Karpas-422 (cell line): ENCODE results near the gene CHGA. TPM values are rescaled to one million over a fixed set of nuclear protein-coding genes. Genes with fewer than 3 reads are reported as not detected.

ENCODE experiments used
- DNase-seq: peaks from one replicate; pipeline ENCODE4 v3.0.0-alpha.2; 2015
- H2AFZ ChIP-seq: fragments of 200-600 bp; sonication (generic); 2 replicates; pipeline ENCODE4 v1.6.1; 2014; ENCODE audit warnings: antibody characterized with exemption, low read length, mixed read lengths
- H3K27ac ChIP-seq: fragments of 200-600 bp; sonication (generic); 2 replicates; pipeline ENCODE4 v1.5.1; 2014; ENCODE audit warnings: mild to moderate bottlenecking, low read length, moderate library complexity
- H3K27me3 ChIP-seq: fragments of 200-600 bp; sonication (generic); 2 replicates; pipeline ENCODE4 v1.6.1; 2014; ENCODE audit warnings: low read length, mixed read lengths
- H3K36me3 ChIP-seq: fragments of 200-600 bp; sonication (generic); 2 replicates; pipeline ENCODE4 v1.6.1; 2014; ENCODE audit warnings: low read length, mixed read lengths; ENCODE audit not compliant: insufficient read depth
- H3K4me1 ChIP-seq: fragments of 200-600 bp; sonication (generic); 2 replicates; pipeline ENCODE4 v1.6.1; 2014; ENCODE audit warnings: mild to moderate bottlenecking, low read length, mixed read lengths
- H3K4me2 ChIP-seq: fragments of 200-600 bp; sonication (generic); 2 replicates; pipeline ENCODE4 v1.6.1; 2014; ENCODE audit warnings: low read length, low read depth, mild to moderate bottlenecking; ENCODE audit not compliant: poor library complexity, severe bottlenecking
- H3K4me3 ChIP-seq: fragments of 200-600 bp; sonication (generic); 2 replicates; pipeline ENCODE4 v1.5.1; 2014; ENCODE audit warnings: mild to moderate bottlenecking, antibody characterized with exemption, low read length, mixed read lengths
- H3K79me2 ChIP-seq: fragments of 200-600 bp; sonication (generic); 2 replicates; pipeline ENCODE4 v1.6.1; 2014; ENCODE audit warnings: mild to moderate bottlenecking, low read length, mixed read lengths
- H3K9ac ChIP-seq: fragments of 200-600 bp; sonication (generic); 2 replicates; pipeline ENCODE4 v1.6.0; 2014; ENCODE audit warnings: low read length
- H3K9me2 ChIP-seq: fragments of 200-600 bp; sonication (generic), shearing (Covaris generic); replicated peaks from 2 replicates; pipeline ENCODE4 v1.6.0; 2014; ENCODE audit warnings: mild to moderate bottlenecking, low read length, moderate library complexity; ENCODE audit not compliant: insufficient read depth
- H3K9me3 ChIP-seq: fragments of 300-700, 200-600 bp; sonication (generic); 2 replicates; pipeline ENCODE4 v1.6.1; 2014; ENCODE audit warnings: low read length, mixed read lengths
- H4K20me1 ChIP-seq: fragments of 200-600 bp; sonication (generic); 2 replicates; pipeline ENCODE4 v1.6.1; 2014; ENCODE audit warnings: mild to moderate bottlenecking, antibody characterized with exemption, low read length, low read depth; ENCODE audit not compliant: insufficient read depth
- total RNA-seq: library from RNA; depleted of rRNA; stranded (reverse); fragments of >200 nt; shearing (Covaris generic); gene quantifications from 2 replicates; pipeline ENCODE4 v1.2.3, GENCODE V29; 2014; ENCODE audit warnings: low replicate concordance

Gene CHGA
- total RNA-seq, 1 experiment from 2014 or later = not detected

GRCh38 chr14:92942576-92942975 is 19.6 kb downstream of the CHGA start:
- no peaks in the 10 kb centered on the region for H3K9me3 ChIP-seq
- H3K36me3 ChIP-seq = no peaks in the 10 kb centered on the region
- DNase-seq = no peak
- no peaks in the 10 kb centered on the region for H3K4me1 ChIP-seq
- H3K9ac ChIP-seq = no peak overlapping the region
- H2AFZ ChIP-seq = no peak overlapping the region
- H3K9me2 ChIP-seq = no peaks in the 10 kb centered on the region
- H3K4me2 ChIP-seq = no peak overlapping the region
- H3K27me3 ChIP-seq = no peaks in the 10 kb centered on the region
- H3K79me2 ChIP-seq = no peaks in the 10 kb centered on the region
- no peak overlapping the region for H3K27ac ChIP-seq
- H4K20me1 ChIP-seq = peaks cover 4% of the 10 kb centered on the region; the same call in 1 of the 2 replicates
- H3K4me3 ChIP-seq = no peak overlapping the region

- Histone ChIP-seq H3K9ac (no peak overlapping the region), H3K4me2 (no peak overlapping the region), H3K27me3 (no peaks in the 10 kb centered on the region), H3K9me3 (no peaks in the 10 kb centered on the region), H3K27ac (no peak overlapping the region), H3K9me2 (no peaks in the 10 kb centered on the region), H3K79me2 (no peaks in the 10 kb centered on the region), H3K4me1 (no peaks in the 10 kb centered on the region), H3K4me3 (no peak overlapping the region), H4K20me1 (peaks cover 4% of the 10 kb centered on the region; the same call in 1 of the 2 replicates), H2AFZ (no peak overlapping the region), H3K36me3 (no peaks in the 10 kb centered on the region)
- no peak for DNase-seq
These were observed 20.2 kb downstream of the CHGA start for GRCh38 chr14:92942976-92943710.

- Histone ChIP-seq H3K79me2 (no peaks in the 10 kb centered on the region), H3K27ac (no peak overlapping the region), H3K4me3 (no peak overlapping the region), H3K9me2 (no peaks in the 10 kb centered on the region), H3K4me2 (no peak overlapping the region), H2AFZ (no peak overlapping the region), H3K9me3 (no peaks in the 10 kb centered on the region), H3K36me3 (no peaks in the 10 kb centered on the region), H4K20me1 (peaks cover 4% of the 10 kb centered on the region; the same call in 1 of the 2 replicates), H3K27me3 (no peaks in the 10 kb centered on the region), H3K4me1 (no peaks in the 10 kb centered on the region), H3K9ac (no peak overlapping the region)
- DNase-seq = no peak
These were observed 21.1 kb downstream of the CHGA start for GRCh38 chr14:92943855-92944570.

- H3K27me3 ChIP-seq = no peaks in the 10 kb centered on the region
- no peak overlapping the region for H3K4me3 ChIP-seq
- peaks cover 4% of the 10 kb centered on the region; the same call in 1 of the 2 replicates for H4K20me1 ChIP-seq
- no peak overlapping the region for H3K4me2 ChIP-seq
- DNase-seq = no peak
- no peaks in the 10 kb centered on the region for H3K9me2 ChIP-seq
- H2AFZ ChIP-seq = no peak overlapping the region
- no peaks in the 10 kb centered on the region for H3K79me2 ChIP-seq
- no peaks in the 10 kb centered on the region for H3K36me3 ChIP-seq
- H3K9ac ChIP-seq = no peak overlapping the region
- H3K9me3 ChIP-seq = no peaks in the 10 kb centered on the region
- no peak overlapping the region for H3K27ac ChIP-seq
- no peaks in the 10 kb centered on the region for H3K4me1 ChIP-seq
These were observed 22.0 kb downstream of the CHGA start for GRCh38 chr14:92944976-92945375.

- no peaks in the 10 kb centered on the region for H3K9me2 ChIP-seq
- H3K79me2 ChIP-seq = no peaks in the 10 kb centered on the region
- H3K4me1 ChIP-seq = no peaks in the 10 kb centered on the region
- H3K27me3 ChIP-seq = no peaks in the 10 kb centered on the region
- H3K9me3 ChIP-seq = no peaks in the 10 kb centered on the region
- no peak overlapping the region for H3K27ac ChIP-seq
- H3K4me3 ChIP-seq = no peak overlapping the region
- H3K36me3 ChIP-seq = no peaks in the 10 kb centered on the region
- H2AFZ ChIP-seq = no peak overlapping the region
- H3K4me2 ChIP-seq = no peak overlapping the region
- DNase-seq = no peak
- no peak overlapping the region for H3K9ac ChIP-seq
- H4K20me1 ChIP-seq = peaks cover 4% of the 10 kb centered on the region; the same call in 1 of the 2 replicates
These were observed 22.6 kb downstream of the CHGA start for GRCh38 chr14:92945544-92945943.

- Histone ChIP-seq H3K36me3 (no peaks in the 10 kb centered on the region), H3K9ac (no peak overlapping the region), H3K27me3 (no peaks in the 10 kb centered on the region), H2AFZ (no peak overlapping the region), H3K79me2 (no peaks in the 10 kb centered on the region), H3K4me2 (no peak overlapping the region), H3K9me3 (no peaks in the 10 kb centered on the region), H4K20me1 (peaks cover 4% of the 10 kb centered on the region; the same call in 1 of the 2 replicates), H3K4me1 (no peaks in the 10 kb centered on the region), H3K27ac (no peak overlapping the region), H3K4me3 (no peak overlapping the region), H3K9me2 (no peaks in the 10 kb centered on the region)
- no peak for DNase-seq
These were observed 23.3 kb downstream of the CHGA start for GRCh38 chr14:92945959-92946846.

- H3K27ac ChIP-seq = no peak overlapping the region
- no peak overlapping the region for H3K4me3 ChIP-seq
- no peaks in the 10 kb centered on the region for H3K36me3 ChIP-seq
- no peaks in the 10 kb centered on the region for H3K9me3 ChIP-seq
- H4K20me1 ChIP-seq = peaks cover 4% of the 10 kb centered on the region; the same call in 1 of the 2 replicates
- H3K27me3 ChIP-seq = no peaks in the 10 kb centered on the region
- no peaks in the 10 kb centered on the region for H3K4me1 ChIP-seq
- H3K79me2 ChIP-seq = no peaks in the 10 kb centered on the region
- no peak overlapping the region for H2AFZ ChIP-seq
- H3K4me2 ChIP-seq = no peak overlapping the region
- DNase-seq = no peak
- H3K9me2 ChIP-seq = no peaks in the 10 kb centered on the region
- H3K9ac ChIP-seq = no peak overlapping the region
These were observed 24.0 kb downstream of the CHGA start for GRCh38 chr14:92946847-92947545.
